ENCODE data around the gene ELF2. TPM values are rescaled to one million over a fixed set of nuclear protein-coding genes. Genes with fewer than 3 reads are reported as not detected.

The ELF2 gene
- total and polyA plus RNA-seq, 9 donors, result 28.8 to 66.8 (median 51.1) TPM

GRCh38 chr4:139048026-139048425 lies 129.0 kb downstream of the ELF2 start:
- intact Hi-C loops (cut with DNase I), result no loop called here
- WGBS, 3 donors, result 74 to 86% (median 80%) methylated on average over 3 of the region's 3 CpGs
- Histone ChIP-seq H3K4me1 (ENCODE audit: insufficient read depth) (no peaks in the 10 kb centered on the region), H3K27me3 (no peaks in the 10 kb centered on the region), H3K27ac (no peak overlapping the region), H3K9me3 (no peaks in the 10 kb centered on the region), H3K36me3 (no peaks in the 10 kb centered on the region), H3K4me3 (no peak overlapping the region)
- DNase-seq, result no peak
- TF ChIP-seq EP300 (IDR thresholded peaks at IDR 0.05), result no peak
- TF ChIP-seq POLR2A (IDR thresholded peaks at IDR 0.05), result no peak
- TF ChIP-seq CTCF (IDR thresholded peaks at IDR 0.05), result no peak

- H3K27ac ChIP-seq, result no peak overlapping the region
- H3K27me3 ChIP-seq, result no peaks in the 10 kb centered on the region
Measured at GRCh38 chr4:139044291-139044690, 132.7 kb downstream of the ELF2 start.

GRCh38 chr4:139042981-139043460 lies 134.0 kb downstream of the ELF2 start:
- no peak overlapping the region for H3K27ac ChIP-seq
- no peak for TF ChIP-seq CTCF (IDR thresholded peaks at IDR 0.05)
- TF ChIP-seq EP300 (IDR thresholded peaks at IDR 0.05), result no peak
- no peak for TF ChIP-seq POLR2A (IDR thresholded peaks at IDR 0.05)
- WGBS, 3 donors, result 69 to 80% (median 72%) methylated on average over 10 of the region's 10 CpGs
- no peak for DNase-seq
- no peaks in the 10 kb centered on the region for H3K9me3 ChIP-seq
- intact Hi-C loops (cut with DNase I), result no loop called here
- H3K36me3 ChIP-seq, result no peaks in the 10 kb centered on the region
- H3K27me3 ChIP-seq, result no peaks in the 10 kb centered on the region
- no peaks in the 10 kb centered on the region for H3K4me1 ChIP-seq (ENCODE audit: insufficient read depth)
- no peak overlapping the region for H3K4me3 ChIP-seq

More at GRCh38 chr4:139044291-139044690, 132.7 kb downstream of the ELF2 start:
- intact Hi-C loops (cut with DNase I), result no loop called here
- Histone ChIP-seq H3K36me3 (no peaks in the 10 kb centered on the region), H3K4me1 (ENCODE audit: insufficient read depth) (no peaks in the 10 kb centered on the region), H3K9me3 (no peaks in the 10 kb centered on the region), H3K4me3 (no peak overlapping the region)
- no peak for DNase-seq
- TF ChIP-seq EP300 (IDR thresholded peaks at IDR 0.05) (no peak), POLR2A (IDR thresholded peaks at IDR 0.05) (no peak), CTCF (IDR thresholded peaks at IDR 0.05) (no peak)
- 93 to 97% (median 94%) methylated on average over 2 of the region's 2 CpGs for WGBS, 3 donors

- TF ChIP-seq POLR2A (IDR thresholded peaks at IDR 0.05) (no peak), CTCF (IDR thresholded peaks at IDR 0.05) (no peak), EP300 (IDR thresholded peaks at IDR 0.05) (no peak)
- H3K9me3 ChIP-seq, result no peaks in the 10 kb centered on the region
- no peak for DNase-seq
- H3K4me3 ChIP-seq, result no peak overlapping the region
- 74 to 84% (median 81%) methylated on average over 1 of the region's 1 CpG for WGBS, 3 donors
- no peak overlapping the region for H3K27ac ChIP-seq
- no peaks in the 10 kb centered on the region for H3K4me1 ChIP-seq (ENCODE audit: insufficient read depth)
- H3K27me3 ChIP-seq, result no peaks in the 10 kb centered on the region
- H3K36me3 ChIP-seq, result no peaks in the 10 kb centered on the region
- intact Hi-C loops (cut with DNase I), result loop anchor here in 2 of 4 donors (10.0 kb wide), 2 partner anchors 46 to 606 kb away; no protein-coding TSS in a partner anchor
Measured at GRCh38 chr4:139038874-139039443, 138.1 kb downstream of the ELF2 start.
